Stimulated activated CD8-positive, alpha-beta memory T cell treated with anti-CD3 and anti-CD28 coated beads, Interleukin-7, amount 100 ng/mL, for 1 hour (primary cell): ENCODE results near the gene FBXO42.
"Not testable (repeated sequence)": the region's sequence is repeated elsewhere in the genome, so short reads cannot be mapped to it uniquely, and the experiment has no call there.

Source experiments
- DNase-seq, 2 donors: peaks; one replicate each; pipeline ENCODE4 v3.0.0-alpha.2; 2020; ENCODE audit warnings: low read depth in 2 of 2

The FBXO42 gene

DNA sequence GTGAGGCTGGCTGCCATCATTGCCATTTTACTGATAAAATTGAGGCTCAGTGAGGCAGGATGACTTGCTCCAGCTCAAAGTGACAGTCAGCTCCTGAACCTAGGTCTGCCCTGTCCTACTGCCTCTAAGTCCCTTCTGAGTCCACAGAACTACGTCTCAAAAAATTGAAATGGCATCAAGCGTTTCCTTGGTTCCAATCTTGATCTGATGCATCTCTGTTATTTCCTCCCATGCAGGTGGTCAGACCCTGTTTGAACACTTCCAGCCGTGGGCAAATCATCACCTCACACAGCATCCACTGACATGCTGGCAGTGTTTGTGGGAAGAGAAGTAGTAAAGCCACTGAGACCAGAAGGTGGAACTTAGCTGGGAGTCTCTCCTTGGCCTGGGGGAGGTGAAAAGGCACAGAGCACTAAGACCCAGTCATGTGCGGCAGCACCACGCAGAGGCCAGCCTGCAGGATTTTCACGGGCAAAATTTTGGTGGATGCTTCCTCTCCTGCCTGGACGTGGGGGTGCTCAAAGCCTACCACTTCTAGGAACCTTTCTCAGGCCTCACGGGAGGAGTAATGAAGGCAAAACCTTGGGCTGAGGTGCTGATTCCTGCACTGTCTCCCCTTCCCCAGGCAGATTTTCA is 107.5 kb downstream of the FBXO42 start:
- no peak for DNase-seq

DNA sequence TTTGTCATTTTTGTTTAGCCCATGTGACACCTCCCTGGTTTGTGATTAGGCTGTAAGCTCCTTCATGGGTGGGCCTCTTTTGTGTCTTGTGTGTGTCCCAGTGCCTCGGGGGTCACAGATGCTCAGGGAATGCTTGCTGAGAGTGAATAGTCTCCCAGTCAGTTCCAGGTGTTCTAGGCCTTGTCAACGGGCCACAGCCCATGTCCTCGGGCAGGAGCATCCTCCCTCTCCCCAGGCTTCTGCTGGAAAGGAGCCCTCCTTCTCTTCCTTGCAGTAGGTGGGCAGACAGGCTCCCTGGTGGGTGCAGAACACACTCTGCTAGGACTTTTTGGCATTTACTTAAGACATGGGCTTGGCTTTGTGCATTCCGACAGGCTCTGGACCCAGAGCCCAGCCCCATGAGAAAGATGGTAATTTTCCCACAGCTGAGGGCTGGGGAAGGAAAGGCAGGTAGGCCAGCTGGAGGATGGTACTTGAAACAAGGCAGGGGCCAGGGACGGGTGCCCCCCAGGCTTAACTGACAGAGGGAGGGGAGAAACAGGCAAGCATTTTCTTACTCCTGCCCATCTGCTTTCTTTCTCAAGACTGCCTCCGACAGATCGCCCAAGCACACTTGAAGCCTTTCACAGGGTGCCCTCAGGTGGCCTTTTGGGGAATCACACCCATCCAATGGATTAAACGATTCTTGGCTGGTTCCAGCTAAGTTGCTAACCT is 108.2 kb downstream of the FBXO42 start:
- peak; percentile 45 to 56 for DNase-seq

GRCh38 chr1:16243215-16243610 is 109.1 kb downstream of the FBXO42 start:
- DNase-seq: no peak

DNA sequence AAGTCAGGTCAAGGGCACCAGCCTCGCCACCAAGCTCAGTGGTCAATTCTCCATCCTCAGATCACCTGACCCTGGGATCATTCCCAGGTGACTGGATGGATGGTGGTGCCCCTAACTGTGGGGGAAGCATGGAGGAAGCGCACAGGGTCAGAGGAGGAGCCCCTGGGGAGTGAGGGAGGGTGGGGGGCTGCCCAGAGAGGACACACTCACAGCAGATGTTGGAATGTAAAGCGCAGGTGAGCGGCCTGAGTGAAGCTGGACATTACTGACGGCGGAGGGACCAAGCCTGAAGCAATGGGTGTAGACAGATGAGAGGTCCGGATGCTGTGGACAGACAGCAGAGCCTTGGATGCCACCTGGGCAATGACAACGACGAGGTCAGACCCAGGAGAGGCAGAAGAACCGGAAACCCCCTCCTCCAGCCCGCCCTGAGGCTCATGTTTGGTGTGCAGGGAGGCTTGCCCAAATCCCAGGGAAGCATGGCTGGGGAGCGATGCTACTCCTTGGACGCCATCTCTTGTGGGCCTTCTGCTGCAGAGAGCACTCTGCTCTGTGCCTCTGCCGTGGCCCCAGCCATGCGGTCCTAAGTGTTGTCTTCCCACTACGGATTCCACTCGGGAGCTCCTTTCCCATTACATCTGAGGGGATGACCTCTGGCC is 109.6 kb downstream of the FBXO42 start:
- DNase-seq: no peak

DNA sequence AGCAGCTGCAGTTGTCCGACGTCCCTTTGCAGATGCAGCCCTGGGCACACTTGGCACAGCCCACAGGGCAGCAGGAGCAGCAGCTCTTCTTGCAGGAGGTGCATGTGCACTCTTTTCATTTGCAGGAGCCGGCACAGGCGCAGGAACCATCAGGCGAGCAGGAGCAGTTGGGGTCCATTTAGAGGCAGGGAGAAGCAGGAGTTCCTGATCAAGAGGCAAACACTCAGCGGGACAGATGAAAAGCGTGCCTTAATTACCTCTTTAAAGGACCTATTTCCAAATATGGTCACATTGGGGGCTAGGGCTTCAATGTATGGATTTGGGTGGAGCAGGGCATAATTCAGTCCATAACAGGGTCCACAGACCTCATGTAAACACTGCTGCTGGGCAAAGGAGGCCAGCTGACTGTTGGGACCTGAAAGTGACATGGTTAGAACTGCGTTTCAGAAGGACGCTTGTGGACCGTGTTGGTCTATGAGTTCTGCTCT is 111.0 kb downstream of the FBXO42 start:
- DNase-seq: no peak

DNA sequence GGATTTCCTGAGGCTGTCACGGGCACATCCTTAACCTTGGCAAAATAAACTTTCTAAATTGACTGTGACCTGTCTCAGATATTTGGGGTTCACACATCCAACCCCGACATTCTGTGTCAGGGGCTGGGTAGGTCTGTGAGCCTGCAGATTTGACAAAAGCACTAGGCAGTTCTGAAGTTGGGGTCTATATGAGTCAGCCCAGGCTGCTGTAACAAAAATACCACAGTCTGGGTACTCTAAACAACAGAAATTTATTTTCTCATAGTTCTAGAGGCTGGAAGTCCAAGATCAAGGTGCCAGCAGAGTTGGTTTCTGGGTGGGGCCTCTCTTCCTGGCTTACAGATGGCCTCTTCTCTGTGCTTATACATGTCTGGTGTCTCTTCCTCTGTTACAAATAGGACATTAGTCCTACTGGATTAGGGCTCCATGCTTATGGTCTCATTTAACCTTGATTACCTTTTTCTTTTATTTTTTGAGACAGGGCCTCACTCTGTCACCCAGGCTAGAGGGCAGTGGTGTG is 112.2 kb downstream of the FBXO42 start:
- DNase-seq: no peak

- DNase-seq: no peak
Observed at GRCh38 chr1:16237343-16237830, 114.9 kb downstream of the FBXO42 start.

- peak; percentile 93 to 95 for DNase-seq
Observed at GRCh38 chr1:16236511-16237342, 115.6 kb downstream of the FBXO42 start, which contains the start of gene CPLANE2. Gene CPLANE2, minus strand, starts transcription at chr1:16237183. Its CDS starts 441 bp downstream, at chr1:16236742.

DNA sequence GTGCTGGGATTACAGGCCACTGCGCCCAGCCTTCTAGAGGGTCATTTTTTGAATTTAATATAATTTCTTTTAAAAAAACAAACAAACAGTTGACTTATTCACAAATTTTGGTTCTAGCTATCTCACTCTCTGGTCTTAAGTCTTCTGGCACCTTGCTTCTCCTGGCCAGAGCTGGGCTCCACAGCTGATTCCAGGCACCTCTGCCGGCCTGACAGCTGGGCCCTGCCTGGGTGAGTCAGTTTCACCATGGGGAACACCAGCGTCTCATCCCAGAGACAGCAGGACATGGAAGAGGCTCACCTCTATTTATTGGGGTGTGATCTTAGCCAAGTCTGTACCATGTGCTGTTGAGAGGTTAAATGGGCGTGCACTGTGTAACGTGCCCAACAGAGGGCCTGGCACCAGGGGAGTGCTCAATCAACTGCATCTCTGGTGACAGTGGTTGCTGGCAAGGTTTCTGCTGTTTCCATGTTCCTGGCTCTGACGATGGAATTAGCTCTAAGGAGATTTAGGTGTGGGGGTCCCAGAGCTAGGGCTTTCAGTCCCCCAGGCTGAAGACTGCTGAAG is 116.3 kb downstream of the FBXO42 start:
- peak in 1 of 2 donors; percentile 19 for DNase-seq

DNA sequence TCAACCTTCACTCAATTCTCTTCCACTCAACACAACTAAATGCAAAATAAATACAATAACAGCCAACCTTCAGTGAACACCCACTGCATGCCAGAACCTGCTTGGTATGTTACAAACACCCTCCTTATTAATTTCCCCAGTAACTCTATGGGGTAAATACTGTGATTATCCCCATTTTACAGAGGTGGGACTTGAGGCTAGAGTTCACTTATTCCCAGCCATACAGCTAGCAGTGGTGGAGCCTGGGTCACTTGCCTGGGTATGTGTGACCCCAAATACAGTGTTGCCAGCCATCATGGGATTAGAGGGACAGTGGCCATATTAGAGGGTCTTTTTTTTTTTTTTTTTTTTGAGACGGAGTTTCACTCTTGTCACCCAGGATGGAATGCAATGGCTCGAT is 116.9 kb downstream of the FBXO42 start:
- no peak for DNase-seq

GRCh38 chr1:16233431-16233830 is 118.8 kb downstream of the FBXO42 start:
- DNase-seq: no peak

GRCh38 chr1:16232316-16232710 is 120.0 kb downstream of the FBXO42 start:
- DNase-seq: no peak

DNA sequence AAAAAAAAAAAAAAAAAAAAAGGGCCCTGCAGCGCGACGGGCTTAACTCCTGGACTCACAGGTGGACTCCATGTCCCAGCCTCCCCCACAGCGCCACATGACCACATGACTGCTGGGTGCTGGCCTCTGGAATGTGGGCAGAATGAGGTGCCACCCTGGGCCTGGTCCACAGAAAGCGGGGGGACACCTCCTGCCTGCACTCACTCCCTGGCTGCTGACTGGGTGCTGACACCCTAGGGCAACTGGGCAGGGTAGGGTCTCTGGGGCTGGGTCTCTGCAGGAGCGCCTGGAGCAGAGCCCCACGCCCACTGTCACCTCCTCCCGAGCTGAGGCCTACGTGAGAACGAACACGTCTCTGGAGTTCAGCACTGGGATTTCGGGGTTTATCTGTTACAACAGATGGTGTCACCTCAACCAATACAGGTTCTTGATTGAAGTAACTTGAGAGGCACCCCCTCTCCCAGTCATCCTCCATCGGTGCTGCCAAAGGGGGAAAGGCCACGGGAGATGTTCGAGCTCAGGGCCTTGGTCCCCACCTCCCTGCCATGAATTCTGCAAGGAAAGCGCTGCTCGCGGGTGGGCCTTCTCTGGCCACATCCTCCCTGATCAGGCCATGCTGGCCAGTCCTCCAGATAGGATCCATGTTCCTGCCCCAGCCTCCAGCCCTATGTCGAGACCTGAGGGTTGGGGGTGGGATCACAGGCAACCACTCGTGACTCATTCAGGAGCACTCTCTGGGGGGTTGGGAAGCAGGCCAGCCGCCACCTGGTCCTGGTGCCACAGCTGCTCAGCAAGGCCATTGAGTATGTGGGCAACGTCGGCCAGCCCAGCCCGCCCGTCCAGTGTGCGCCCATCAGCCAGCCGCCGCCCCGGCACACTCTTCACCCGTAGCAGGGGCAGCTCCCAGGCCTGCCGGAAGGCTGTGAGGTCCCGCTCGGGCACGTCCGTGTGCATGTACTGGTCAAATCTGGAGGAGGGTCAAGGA is 120.7 kb downstream of the FBXO42 start:
- DNase-seq: no peak

DNA sequence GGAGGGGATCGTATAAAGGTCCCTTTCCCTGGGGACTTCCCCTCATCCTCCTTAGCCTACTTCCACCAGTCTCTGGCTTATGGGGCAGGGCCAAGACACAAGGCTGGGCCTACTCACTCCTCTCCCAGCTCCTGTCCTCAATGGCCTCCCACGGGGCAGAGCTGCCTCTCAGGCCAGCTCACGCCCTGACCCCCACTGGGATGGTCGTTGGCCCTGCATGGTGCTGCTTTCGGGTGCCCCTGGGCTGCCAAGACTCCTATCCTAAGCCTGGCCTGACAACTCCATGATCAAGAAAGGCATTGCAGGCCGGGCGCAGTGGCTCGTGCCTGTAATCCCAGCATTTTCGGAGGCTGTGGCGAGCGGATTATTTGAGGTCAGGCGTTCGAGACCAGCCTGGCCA is 121.5 kb downstream of the FBXO42 start:
- no peak for DNase-seq

GRCh38 chr1:16229976-16230740 is 122.1 kb downstream of the FBXO42 start:
- DNase-seq: no peak

DNA sequence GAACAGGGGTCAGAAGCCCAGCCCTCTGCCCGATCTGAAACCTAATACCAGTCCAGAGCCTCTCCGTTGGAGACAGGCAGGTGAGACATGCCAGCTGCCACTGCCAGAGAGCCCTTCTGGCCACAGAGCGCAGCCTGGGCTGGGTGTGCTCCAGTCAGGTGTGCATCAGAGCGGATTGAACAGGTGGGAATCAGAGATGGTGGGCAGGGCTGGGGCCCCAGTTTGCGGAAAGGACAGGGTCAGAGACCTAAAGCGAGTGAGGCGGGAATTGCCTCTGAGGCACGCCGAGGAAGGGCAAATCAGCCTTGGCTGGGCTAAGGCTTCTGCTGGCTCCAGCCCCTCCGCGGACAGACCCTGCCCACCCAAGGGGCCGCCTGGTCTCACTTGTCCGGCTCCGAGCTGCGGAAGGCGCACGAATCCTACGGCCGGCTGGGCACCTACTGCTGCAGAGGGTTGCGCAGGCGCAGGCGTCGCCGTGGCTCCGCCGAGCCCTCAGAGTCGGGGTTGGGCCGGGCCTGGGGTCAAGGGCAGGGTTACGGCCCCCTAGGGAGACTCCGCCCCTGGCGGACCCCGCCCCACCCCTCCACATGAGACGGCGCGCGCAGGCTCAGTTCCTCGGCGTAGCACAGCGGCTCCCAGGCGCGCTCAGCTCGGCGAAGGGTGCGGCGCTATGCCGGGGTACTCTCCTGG is 125.6 kb downstream of the FBXO42 start:
- DNase-seq: no peak

GRCh38 chr1:16226129-16226489 is 126.2 kb downstream of the FBXO42 start:
- no peak for DNase-seq

GRCh38 chr1:16224472-16224871 is 127.8 kb downstream of the FBXO42 start:
- DNase-seq: no peak

- DNase-seq: not testable (repeated sequence)
Observed at GRCh38 chr1:16222716-16223115, 129.6 kb downstream of the FBXO42 start.
